NOMO-1 treated with dmso at 0.1 percent for 144 hours (cell line): ENCODE measurements around the gene MRPS23.
A peak's percentile ranks its signal among the peaks of the same experiment; 100 is the strongest.

ENCODE experiments used
- DNase-seq: peaks from one replicate; lab custom pipeline; 2025; ENCODE audit not compliant: unreplicated experiment; lab: John Stamatoyannopoulos, UW

MRPS23 gene

GRCh38 chr17:57879437-57880085, 29.7 kb upstream of the MRPS23 start:
- no peak for DNase-seq

- no peak for DNase-seq
Observed at GRCh38 chr17:57877803-57878377, 28.0 kb upstream of the MRPS23 start.

GRCh38 chr17:57876866-57877237, 27.0 kb upstream of the MRPS23 start:
- DNase-seq: no peak

GRCh38 chr17:57876023-57876865, 26.4 kb upstream of the MRPS23 start:
- DNase-seq: no peak

- DNase-seq: peak; percentile 12
Observed at GRCh38 chr17:57875290-57876022, 25.6 kb upstream of the MRPS23 start.

- no peak for DNase-seq
Observed at GRCh38 chr17:57874434-57875289, 24.8 kb upstream of the MRPS23 start.

- no peak for DNase-seq
Observed at GRCh38 chr17:57874058-57874419, 24.2 kb upstream of the MRPS23 start.

- DNase-seq: no peak
Observed at GRCh38 chr17:57873261-57874057, 23.6 kb upstream of the MRPS23 start.

- DNase-seq: no peak
Observed at GRCh38 chr17:57872536-57872935, 22.7 kb upstream of the MRPS23 start.

- DNase-seq: no peak
Observed at GRCh38 chr17:57871863-57872262, 22.0 kb upstream of the MRPS23 start.

GRCh38 chr17:57871155-57871554, 21.3 kb upstream of the MRPS23 start:
- DNase-seq: no peak

- no peak for DNase-seq
Observed at GRCh38 chr17:57870283-57870635, 20.4 kb upstream of the MRPS23 start.

GRCh38 chr17:57869617-57870282, 19.9 kb upstream of the MRPS23 start:
- DNase-seq: no peak

- DNase-seq: peak; percentile 45
Observed at GRCh38 chr17:57868910-57869616, 19.2 kb upstream of the MRPS23 start.

- peak; percentile 94 for DNase-seq
Observed at GRCh38 chr17:57868007-57868909, 18.4 kb upstream of the MRPS23 start.

GRCh38 chr17:57867126-57867525, 17.3 kb upstream of the MRPS23 start:
- DNase-seq: no peak

GRCh38 chr17:57866723-57867122, 16.9 kb upstream of the MRPS23 start:
- DNase-seq: no peak

- no peak for DNase-seq
Observed at GRCh38 chr17:57866319-57866718, 16.5 kb upstream of the MRPS23 start.
